ENCODE results near the gene LRP2BP. TPM values are rescaled to one million over a fixed set of nuclear protein-coding genes. Genes with fewer than 3 reads are reported as not detected.

The LRP2BP gene
- total and polyA plus RNA-seq, 4 donors, result 0.09 to 0.64 (median 0.20) TPM

- TF ChIP-seq HNF4G (IDR thresholded peaks at IDR 0.05) (no peak), HNF4A (conservative IDR thresholded peaks at IDR 0.05) (peak in 1 of 2 donors; percentile 7), GABPA (IDR thresholded peaks at IDR 0.05 in 1 of 2, conservative IDR thresholded peaks at IDR 0.05 in 1 of 2) (no peak)
- no peak overlapping the region for H3K9ac ChIP-seq (ENCODE audit: low read depth in 1 of 2, low read length in 2 of 2)
- DNase-seq (ENCODE audit: low spot score), result no peak
Measured at GRCh38 chr4:185369731-185370130, 26.0 kb downstream of the LRP2BP start.

GRCh38 chr4:185364886-185365285 lies 30.8 kb downstream of the LRP2BP start:
- Histone ChIP-seq H3K9me3 (ENCODE audit: control insufficient read depth in 4 of 4, low read length in 3 of 4) (no peaks in the 10 kb centered on the region), H3K4me3 (ENCODE audit: low read depth in 1 of 3, low read length in 3 of 3) (no peak overlapping the region), H3K9ac (ENCODE audit: low read depth in 1 of 2, low read length in 2 of 2) (no peak overlapping the region), H3K27me3 (ENCODE audit: control insufficient read depth in 4 of 4, insufficient read depth in 4 of 4, low read length in 3 of 4) (no peaks in the 10 kb centered on the region), H3K4me1 (ENCODE audit: control insufficient read depth in 4 of 4, insufficient read depth in 4 of 4, low read length in 3 of 4) (peaks cover 4 to 17% (median 10%) of the 10 kb centered on the region in 4 donors), H3K36me3 (ENCODE audit: control insufficient read depth in 4 of 4, insufficient read depth in 3 of 4, low read depth in 1 of 4, low read length in 3 of 4) (no peaks in the 10 kb centered on the region), H3K27ac (ENCODE audit: low read depth in 1 of 2, low read length in 2 of 2) (no peak overlapping the region)
- WGBS, result 99% methylated on average over 5 of the region's 5 CpGs
- TF ChIP-seq TAF1 (conservative IDR thresholded peaks at IDR 0.05), result no peak
- TF ChIP-seq EGR1 (IDR thresholded peaks at IDR 0.05; ENCODE audit: low read depth in 2 of 2), result no peak
- no peak for TF ChIP-seq ZBTB33 (IDR thresholded peaks at IDR 0.05)
- TF ChIP-seq HNF4A (conservative IDR thresholded peaks at IDR 0.05), result no peak
- TF ChIP-seq FOXA2 (IDR thresholded peaks at IDR 0.05), result no peak
- TF ChIP-seq RXRA (IDR thresholded peaks at IDR 0.05), result no peak
- TF ChIP-seq SP1 (IDR thresholded peaks at IDR 0.05), result no peak
- no peak for TF ChIP-seq GABPA (IDR thresholded peaks at IDR 0.05 in 1 of 2, conservative IDR thresholded peaks at IDR 0.05 in 1 of 2)
- no peak for TF ChIP-seq CTCF (IDR thresholded peaks at IDR 0.05; ENCODE audit: low read depth, low read length, missing input control)
- no peak for TF ChIP-seq HNF4G (IDR thresholded peaks at IDR 0.05)
- no peak for TF ChIP-seq ATF3 (IDR thresholded peaks at IDR 0.05)
- no peak for TF ChIP-seq RAD21 (IDR thresholded peaks at IDR 0.05)
- no peak for TF ChIP-seq REST (IDR thresholded peaks at IDR 0.05)
- no peak for TF ChIP-seq JUND (IDR thresholded peaks at IDR 0.05)
- TF ChIP-seq FOXA1 (IDR thresholded peaks at IDR 0.05), result no peak
- no peak for DNase-seq (ENCODE audit: low spot score)

More at GRCh38 chr4:185369731-185370130, 26.0 kb downstream of the LRP2BP start:
- Histone ChIP-seq H3K9me3 (ENCODE audit: control insufficient read depth in 4 of 4, low read length in 3 of 4) (no peaks in the 10 kb centered on the region), H3K27me3 (ENCODE audit: control insufficient read depth in 4 of 4, insufficient read depth in 4 of 4, low read length in 3 of 4) (no peaks in the 10 kb centered on the region), H3K27ac (ENCODE audit: low read depth in 1 of 2, low read length in 2 of 2) (no peak overlapping the region), H3K4me1 (ENCODE audit: control insufficient read depth in 4 of 4, insufficient read depth in 4 of 4, low read length in 3 of 4) (no peaks in the 10 kb centered on the region), H3K36me3 (ENCODE audit: control insufficient read depth in 4 of 4, insufficient read depth in 3 of 4, low read depth in 1 of 4, low read length in 3 of 4) (peaks cover 0 to 6% (median 0%) of the 10 kb centered on the region in 4 donors), H3K4me3 (ENCODE audit: low read depth in 1 of 3, low read length in 3 of 3) (no peak overlapping the region)
- 49% methylated on average over 3 of the region's 3 CpGs for WGBS

Measured in liver (tissue), 9 donors.